HEK293T (cell line): ENCODE results near the gene PIBF1.
"Not testable (repeated sequence)": the region's sequence is repeated elsewhere in the genome, so short reads cannot be mapped to it uniquely, and the experiment has no call there.

Experiments
- CTCF ChIA-PET: fragments of 350-600 bp; formaldehyde crosslinking; extraction: SDS; loops from one replicate; lab custom pipeline; 2021; ENCODE audit warnings: antibody characterized with exemption, inconsistent platforms; lab: Yijun Ruan, JAX
- POLR2A ChIA-PET: fragments of 350-600 bp; formaldehyde crosslinking; extraction: SDS; loops from one replicate; lab custom pipeline; 2020; ENCODE audit warnings: antibody characterized with exemption, inconsistent platforms; lab: Yijun Ruan, JAX
- DNase-seq: peaks from one replicate; pipeline ENCODE4 v3.0.0; 2012; ENCODE audit warnings: mixed read lengths; ENCODE audit errors: extremely low spot score
- ARNT ChIP-seq: fragments of 450-650 bp; IDR thresholded peaks from 2 replicates; pipeline ENCODE4 v1.6.1; 2017; ENCODE audit warnings: mild to moderate bottlenecking
- BHLHE40 ChIP-seq: fragments of 450-650 bp; IDR thresholded peaks from 2 replicates; pipeline ENCODE4 v1.6.1; 2016; ENCODE audit warnings: mild to moderate bottlenecking, moderate library complexity, borderline replicate concordance
- CTBP1 ChIP-seq: fragments of 450-650 bp; IDR thresholded peaks from 2 replicates; pipeline ENCODE4 v1.6.1; 2016; ENCODE audit warnings: borderline replicate concordance
- ELF4 ChIP-seq: fragments of 450-650 bp; IDR thresholded peaks from 2 replicates; pipeline ENCODE4 v1.6.1; 2017; ENCODE audit warnings: antibody characterized with exemption
- FOXA1 ChIP-seq: fragments of 450-650 bp; IDR thresholded peaks from 2 replicates; pipeline ENCODE4 v1.6.1; 2016; ENCODE audit warnings: mild to moderate bottlenecking
- FOXK2 ChIP-seq: fragments of 450-650 bp; IDR thresholded peaks from 2 replicates; pipeline ENCODE4 v1.6.1; 2016; ENCODE audit warnings: mild to moderate bottlenecking
- FOXM1 ChIP-seq: fragments of 450-650 bp; IDR thresholded peaks from 2 replicates; pipeline ENCODE4 v1.6.1; 2017; ENCODE audit warnings: mild to moderate bottlenecking, borderline replicate concordance
- HDGF ChIP-seq: fragments of 450-650 bp; IDR thresholded peaks from 2 replicates; pipeline ENCODE4 v1.6.1; 2017; ENCODE audit warnings: antibody characterized with exemption, borderline replicate concordance
- L3MBTL2 ChIP-seq: fragments of 450-650 bp; conservative IDR thresholded peaks from 2 replicates; pipeline ENCODE4 v1.6.1; 2016; ENCODE audit warnings: mild to moderate bottlenecking
- LEF1 ChIP-seq: fragments of 450-650 bp; IDR thresholded peaks from 2 replicates; pipeline ENCODE4 v1.6.1; 2017; ENCODE audit warnings: mild to moderate bottlenecking, borderline replicate concordance
- NFRKB ChIP-seq: fragments of 450-650 bp; IDR thresholded peaks from 2 replicates; pipeline ENCODE4 v1.6.1; 2016; ENCODE audit warnings: mild to moderate bottlenecking, moderate library complexity
- PKNOX1 ChIP-seq: fragments of 450-650 bp; IDR thresholded peaks from 2 replicates; pipeline ENCODE4 v1.6.1; 2016
- SP1 ChIP-seq: fragments of 450-650 bp; IDR thresholded peaks from 2 replicates; pipeline ENCODE4 v1.6.1; 2017
- SUZ12 ChIP-seq: fragments of 450-650 bp; IDR thresholded peaks from 2 replicates; pipeline ENCODE4 v1.6.1; 2016; ENCODE audit warnings: mild to moderate bottlenecking
- TARDBP ChIP-seq: fragments of 450-650 bp; IDR thresholded peaks from 2 replicates; pipeline ENCODE4 v1.6.1; 2016
- ZNF384 ChIP-seq: fragments of 450-650 bp; IDR thresholded peaks from 2 replicates; pipeline ENCODE4 v1.6.1; 2016

The PIBF1 gene

GRCh38 chr13:72820898-72821279, 39.0 kb downstream of the PIBF1 start:
- ChIA-PET POLR2A (no interaction called here), CTCF (no interaction called here)
- TF ChIP-seq FOXM1 = no peak
- no peak for TF ChIP-seq FOXA1
- no peak for TF ChIP-seq LEF1
- TF ChIP-seq BHLHE40 = no peak
- TF ChIP-seq SP1 = no peak
- TF ChIP-seq ZNF384 = no peak
- no peak for TF ChIP-seq PKNOX1
- no peak for TF ChIP-seq ARNT
- no peak for TF ChIP-seq TARDBP
- TF ChIP-seq CTBP1 = no peak
- TF ChIP-seq ELF4 = no peak
- TF ChIP-seq NFRKB = no peak
- TF ChIP-seq HDGF = no peak
- no peak for DNase-seq

DNA sequence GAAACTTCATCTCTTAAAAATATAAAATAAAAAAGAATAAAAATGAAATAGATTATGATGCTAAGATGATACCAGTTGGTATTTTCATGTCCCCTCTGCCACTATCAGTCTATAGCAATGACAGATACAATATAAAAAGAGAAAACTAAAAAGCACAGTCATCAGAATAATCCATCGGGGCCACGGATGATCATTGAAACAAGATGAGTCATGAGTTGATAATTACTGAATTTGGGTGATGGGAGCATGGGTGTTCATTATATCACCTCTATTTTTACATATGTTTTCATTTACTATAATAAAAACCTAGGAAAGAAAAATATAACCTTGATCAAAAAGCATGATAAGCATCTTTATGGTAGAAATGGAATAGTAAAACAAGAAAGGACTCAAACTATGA, 41.1 kb downstream of the PIBF1 start:
- TF ChIP-seq BHLHE40 (no peak), ARNT (no peak)
- POLR2A ChIA-PET = no interaction called here
- CTCF ChIA-PET = interaction anchor here (0.7 kb wide), 2 partner anchors 439 to 1801 kb away, joined by 3 to 7 read pairs; no protein-coding TSS in a partner anchor
- DNase-seq = no peak

DNA sequence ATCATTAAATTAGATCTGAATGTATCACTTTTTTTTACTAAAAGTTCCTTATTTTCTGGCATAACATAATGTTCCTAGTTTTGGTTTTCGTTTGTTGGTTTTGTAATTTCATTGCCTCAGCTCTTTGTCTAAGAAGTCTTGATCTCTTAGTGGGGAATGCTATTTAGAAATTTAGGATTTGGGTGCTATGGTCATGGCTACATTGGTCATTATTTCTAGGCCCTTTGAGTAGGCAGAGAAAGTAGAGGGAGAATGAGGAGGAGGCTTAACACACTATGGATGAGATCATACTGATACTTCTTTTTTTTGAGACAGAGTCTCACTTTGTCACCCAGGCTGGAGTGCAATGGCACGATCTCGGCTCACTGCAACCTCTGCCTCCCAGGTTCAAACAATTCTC, 41.8 kb downstream of the PIBF1 start:
- DNase-seq = no peak
- POLR2A ChIA-PET = no interaction called here
- CTCF ChIA-PET = no interaction called here
- TF ChIP-seq ARNT = no peak
- no peak for TF ChIP-seq HDGF
- no peak for TF ChIP-seq PKNOX1
- TF ChIP-seq BHLHE40 = no peak
- no peak for TF ChIP-seq FOXA1
- TF ChIP-seq SP1 = no peak
- TF ChIP-seq FOXM1 = no peak
- TF ChIP-seq FOXK2 = no peak
- TF ChIP-seq L3MBTL2 = no peak
- TF ChIP-seq ZNF384 = no peak
- TF ChIP-seq NFRKB = no peak
- no peak for TF ChIP-seq ELF4
- no peak for TF ChIP-seq SUZ12
- no peak for TF ChIP-seq LEF1
- TF ChIP-seq TARDBP = no peak

GRCh38 chr13:72834601-72835000, 52.7 kb downstream of the PIBF1 start:
- TF ChIP-seq ZNF384 (no peak), SUZ12 (no peak), PKNOX1 (no peak), HDGF (no peak), SP1 (no peak), TARDBP (no peak), BHLHE40 (no peak), FOXK2 (no peak), FOXM1 (no peak), ARNT (no peak), FOXA1 (no peak), L3MBTL2 (no peak), NFRKB (no peak), LEF1 (no peak)
- CTCF ChIA-PET = no interaction called here
- no peak for DNase-seq
- POLR2A ChIA-PET = no interaction called here

DNA sequence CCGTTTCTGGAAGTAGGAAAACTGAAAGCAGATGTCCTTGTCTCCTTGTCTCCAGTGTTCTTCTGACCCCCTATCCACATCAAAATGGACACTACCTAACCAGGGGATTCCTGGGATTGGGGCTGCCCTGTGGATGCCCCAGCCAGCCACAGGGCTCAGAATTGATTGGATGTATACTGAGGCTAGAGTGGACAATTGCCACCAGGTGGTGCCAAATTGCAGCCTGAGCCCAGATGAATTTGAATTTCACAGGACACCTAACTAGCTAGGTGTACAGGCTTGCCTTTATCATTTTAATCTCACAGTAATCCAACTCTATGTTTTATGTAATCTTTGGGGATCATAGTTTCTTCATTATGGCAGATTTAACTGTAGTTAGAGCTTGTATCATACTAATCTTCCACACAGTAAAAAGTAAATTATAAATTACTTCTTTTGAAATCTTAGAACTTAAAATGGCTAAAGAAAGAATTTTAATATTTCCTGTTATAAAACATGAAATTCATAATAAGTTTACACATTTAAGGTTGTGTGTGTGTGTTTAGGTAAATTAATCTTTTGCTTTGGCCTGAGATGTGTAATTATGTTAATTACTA, 58.0 kb downstream of the PIBF1 start:
- ChIA-PET POLR2A (interaction anchor here (1.6 kb wide), 1 partner anchor 219 kb away, joined by 4 read pairs; the partner anchor contains the start of gene KLF5), CTCF (interaction anchor here (0.6 to 1.0 kb wide), 2 partner anchors 12 to 109 kb away, joined by 3 read pairs; no protein-coding TSS in a partner anchor)
- peak; percentile 86 for DNase-seq
- TF ChIP-seq TARDBP (no peak), SP1 (no peak), HDGF (0 out of 2 replicates have a peak, but pooled peaks have one; percentile 36), ARNT (no peak)

GRCh38 chr13:72842991-72843390, 61.1 kb downstream of the PIBF1 start:
- CTCF ChIA-PET = no interaction called here
- DNase-seq = no peak
- TF ChIP-seq L3MBTL2 (no peak), PKNOX1 (peak; percentile 18; the same call in 1 of the 2 replicates)
- POLR2A ChIA-PET = no interaction called here

GRCh38 chr13:72845148-72845547, 63.2 kb downstream of the PIBF1 start:
- DNase-seq, POLR2A ChIA-PET, CTCF ChIA-PET: not testable (repeated sequence)
